IMR-90 (cell line): Measurements from ENCODE around the gene MROH2B. TPM values are rescaled to one million over a fixed set of nuclear protein-coding genes. Genes with fewer than 3 reads are reported as not detected.

Source experiments
- ATAC-seq: fragments of 200-7000 bp; cut with Tn5 transposase; 2 replicates; pipeline ENCODE4 v1.9.1; 2020; ENCODE audit warnings: low read depth, mild to moderate bottlenecking, moderate library complexity
- BruUV-seq: library from RNA; stranded (reverse); fragments of 400-500 nt; replicated peaks from 2 replicates; lab custom pipeline; 2021; lab: Mats Ljungman, UMichigan
- CTCF ChIA-PET: fragments of 300-600 bp; formaldehyde crosslinking; extraction: SDS; loops from one replicate; lab custom pipeline; 2021; ENCODE audit warnings: antibody characterized with exemption; lab: Yijun Ruan, JAX
- POLR2A ChIA-PET: fragments of 300-600 bp; sonication (Branson Sonifier 250); formaldehyde crosslinking; loops from one replicate; lab custom pipeline; 2022; ENCODE audit warnings: antibody characterized with exemption; ENCODE audit not compliant: unreplicated experiment; lab: Charles Lee
- DNase-seq: peaks from one replicate; pipeline ENCODE4 v3.0.0; 2013
- H2AFZ ChIP-seq: replicated peaks from 2 replicates; pipeline ENCODE3; 2013; ENCODE audit warnings: low read length, mild to moderate bottlenecking; ENCODE audit not compliant: poor library complexity
- H2AK5ac ChIP-seq: 2 replicates; pipeline ENCODE4 v1.6.1; 2013; ENCODE audit warnings: low read depth, low read length, inconsistent platforms
- H2AK9ac ChIP-seq: replicated peaks from 2 replicates; pipeline ENCODE3; 2013; ENCODE audit warnings: mild to moderate bottlenecking, low read depth, low read length, moderate library complexity; ENCODE audit not compliant: poor library complexity
- H2BK120ac ChIP-seq: 2 replicates; pipeline ENCODE4 v1.6.1; 2013; ENCODE audit warnings: low read depth, low read length, inconsistent platforms
- H2BK15ac ChIP-seq: 3 replicates; pipeline ENCODE4 v1.6.1; 2013; ENCODE audit warnings: low read depth, low read length, inconsistent platforms
- H2BK20ac ChIP-seq: 2 replicates; pipeline ENCODE4 v1.6.1; 2013; ENCODE audit warnings: low read depth, mild to moderate bottlenecking, inconsistent platforms, low read length, moderate library complexity
- H2BK5ac ChIP-seq: 2 replicates; pipeline ENCODE4 v1.6.1; 2013; ENCODE audit warnings: mild to moderate bottlenecking, low read depth, low read length, inconsistent platforms; ENCODE audit not compliant: poor library complexity, severe bottlenecking
- H3K14ac ChIP-seq: replicated peaks from 2 replicates; pipeline ENCODE4 v1.6.1; 2013; ENCODE audit warnings: low read depth, low read length, inconsistent platforms
- H3K18ac ChIP-seq: 2 replicates; pipeline ENCODE4 v1.6.1; 2013; ENCODE audit warnings: low read depth, low read length, control low read depth
- H3K23ac ChIP-seq: 2 replicates; pipeline ENCODE4 v1.6.1; 2013; ENCODE audit warnings: low read depth, low read length, inconsistent platforms
- H3K27ac ChIP-seq: 2 replicates; pipeline ENCODE4 v1.5.1; 2013; ENCODE audit warnings: mild to moderate bottlenecking, control low read depth, low read length; ENCODE audit not compliant: insufficient read depth
- H3K27me3 ChIP-seq: 2 replicates; pipeline ENCODE4 v1.6.1; 2013; ENCODE audit warnings: low read length; ENCODE audit not compliant: control insufficient read depth, insufficient read depth
- H3K36me3 ChIP-seq: 2 replicates; pipeline ENCODE4 v1.6.1; 2013; ENCODE audit warnings: low read length, mixed read lengths; ENCODE audit not compliant: control insufficient read depth, insufficient read depth
- H3K4ac ChIP-seq: 2 replicates; pipeline ENCODE4 v1.6.1; 2013; ENCODE audit warnings: low read depth, low read length, inconsistent platforms
- H3K4me1 ChIP-seq: 2 replicates; pipeline ENCODE4 v1.6.1; 2013; ENCODE audit warnings: low read length, mixed read lengths; ENCODE audit not compliant: control insufficient read depth, insufficient read depth
- H3K4me2 ChIP-seq: 2 replicates; pipeline ENCODE4 v1.6.1; 2013; ENCODE audit warnings: low read depth, mild to moderate bottlenecking, control low read depth, low read length, moderate library complexity
- H3K4me3 ChIP-seq: 2 replicates; pipeline ENCODE4 v1.5.1; 2013; ENCODE audit warnings: low read depth, mild to moderate bottlenecking, control low read depth, low read length, moderate library complexity; ENCODE audit not compliant: insufficient read depth
- H3K56ac ChIP-seq: 2 replicates; pipeline ENCODE4 v1.6.1; 2013; ENCODE audit warnings: low read length, inconsistent platforms; ENCODE audit not compliant: insufficient read depth; ENCODE audit errors: extremely low read depth
- H3K79me1 ChIP-seq, 2 experiments: 2 replicates each; pipeline ENCODE4 v1.6.1; 2013; ENCODE audit warnings: low read length in 2 of 2, inconsistent platforms in 1 of 2, low read depth in 1 of 2
- H3K9ac ChIP-seq: 2 replicates; pipeline ENCODE4 v1.6.1; 2013; ENCODE audit warnings: low read depth, low read length, control low read depth
- H3K9me1 ChIP-seq: 2 replicates; pipeline ENCODE4 v1.6.1; 2013; ENCODE audit warnings: low read length, inconsistent platforms; ENCODE audit not compliant: insufficient read depth
- H3K9me3 ChIP-seq: 2 replicates; pipeline ENCODE4 v1.6.1; 2013; ENCODE audit warnings: low read length; ENCODE audit not compliant: control insufficient read depth, insufficient read depth
- H4K20me1 ChIP-seq: 2 replicates; pipeline ENCODE4 v1.6.1; 2013; ENCODE audit warnings: low read length, inconsistent platforms; ENCODE audit not compliant: insufficient read depth
- H4K5ac ChIP-seq: 2 replicates; pipeline ENCODE4 v1.6.1; 2013; ENCODE audit warnings: mild to moderate bottlenecking, low read depth, low read length, control low read depth
- H4K8ac ChIP-seq, 2 experiments: 2 replicates each; pipeline ENCODE4 v1.6.1; 2013; ENCODE audit warnings: low read depth in 2 of 2, low read length in 2 of 2, control low read depth in 1 of 2, inconsistent platforms in 1 of 2
- H4K91ac ChIP-seq: 2 replicates; pipeline ENCODE4 v1.6.1; 2013; ENCODE audit warnings: low read depth, low read length, inconsistent platforms; ENCODE audit not compliant: insufficient read depth
- MAZ ChIP-seq: IDR thresholded peaks from 2 replicates; pipeline ENCODE4 v1.6.1; 2012; ENCODE audit warnings: low read depth, mild to moderate bottlenecking, low read length, improper control_type of control experiment, moderate library complexity, borderline replicate concordance
- NFE2L2 ChIP-seq: fragments of 150-350 bp; IDR thresholded peaks from 2 replicates; pipeline ENCODE4 v1.6.1; 2016; ENCODE audit warnings: low read depth, mild to moderate bottlenecking, low read length
- RCOR1 ChIP-seq: IDR thresholded peaks from 2 replicates; pipeline ENCODE4 v1.6.1; 2012; ENCODE audit warnings: mild to moderate bottlenecking, low read length, improper control_type of control experiment; ENCODE audit not compliant: insufficient replicate concordance
- WGBS, 2 experiments: methylation state at CpG; one replicate each; pipeline versions ENCODE4 v1.1.5 to v1.1.7; 2013; ENCODE audit warnings: missing lambda C conversion rate in 2 of 2; ENCODE audit not compliant: insufficient read length in 1 of 2; ENCODE audit errors: extremely low coverage in 2 of 2; 5-methylcytosine and 5-hydroxymethylcytosine counted together
- dilution Hi-C: fragments of 300-500 bp; cut with HindIII; formaldehyde crosslinking; loops from one replicate; pipeline ENCODE4 v1.14.3; 2018; ENCODE audit warnings: low sequenced_read_pairs; ENCODE audit not compliant: unreplicated experiment
- in situ Hi-C: fragments of 300-500 bp; cut with MboI; formaldehyde crosslinking; loops from 3 replicates; pipeline ENCODE4 v1.14.3; 2019; ENCODE audit warnings: low sequenced_read_pairs, inconsistent platforms, mixed read lengths
- intact Hi-C: fragments of 100-400 bp; cut with micrococcal nuclease; formaldehyde crosslinking; loops from 2 replicates; pipeline ENCODE4 v1.10.0; 2022
- polyA plus RNA-seq, 3 experiments: library from polyadenylated mRNA; depleted of rRNA; stranded (reverse); fragments of >200 nt; gene quantifications; 2 replicates each; pipeline ENCODE4 v1.2.3, GENCODE V29; 2012; ENCODE audit warnings: low replicate concordance in 1 of 3
- total RNA-seq: library from RNA; depleted of rRNA; stranded (reverse); fragments of >200 nt; gene quantifications from 2 replicates; pipeline ENCODE4 v1.2.3, GENCODE V29; 2012

The MROH2B gene
- total and polyA plus RNA-seq, 2 of the 4 experiments (the other 2 are of a cell fraction), result not detected

- in situ Hi-C loops, result no loop called here
- Histone ChIP-seq H2BK120ac (no peak overlapping the region), H3K56ac (no peak overlapping the region), H2BK15ac (no peak overlapping the region), H3K4me1 (no peaks in the 10 kb centered on the region), H3K9me3 (no peaks in the 10 kb centered on the region), H3K18ac (no peak overlapping the region), H4K20me1 (no peaks in the 10 kb centered on the region), H2BK5ac (no peak overlapping the region), H3K23ac (no peak overlapping the region), H2AK5ac (no peak overlapping the region), H3K27me3 (no peaks in the 10 kb centered on the region), H3K27ac (no peak overlapping the region), H3K14ac (no peak overlapping the region), H2BK20ac (no peak overlapping the region), H3K36me3 (no peaks in the 10 kb centered on the region), H4K8ac (no peak overlapping the region), H4K91ac (no peak overlapping the region), H4K5ac (no peak overlapping the region), H3K4me2 (no peak overlapping the region), H2AK9ac (no peak overlapping the region), H3K9ac (no peak overlapping the region), H3K4ac (no peak overlapping the region), H2AFZ (no peak overlapping the region), H3K79me1 (no peaks in the 10 kb centered on the region), H3K9me1 (no peaks in the 10 kb centered on the region), H3K4me3 (no peak overlapping the region)
- ATAC-seq (no peak), DNase-seq (no peak)
- TF ChIP-seq NFE2L2 (no peak), RCOR1 (no peak), MAZ (no peak)
- intact Hi-C loops, result no loop called here
- POLR2A ChIA-PET, result no interaction called here
- BruUV-seq, result no TSS peak
- CTCF ChIA-PET, result no interaction called here
- dilution Hi-C loops, result no loop called here
- 89% methylated on average over 9 of the region's 9 CpGs; no CpG with 5 or more reads in 1 of the 2 experiments for WGBS, 2 experiments
Observed at GRCh38 chr5:41057940-41058339, 13.2 kb downstream of the MROH2B start.
